ENCODE measurements around the gene C2CD2. TPM values are rescaled to one million over a fixed set of nuclear protein-coding genes. Genes with fewer than 3 reads are reported as not detected.

C2CD2 gene
- polyA plus RNA-seq, 3 donors = 13.6 to 20.2 (median 15.2) TPM

DNA sequence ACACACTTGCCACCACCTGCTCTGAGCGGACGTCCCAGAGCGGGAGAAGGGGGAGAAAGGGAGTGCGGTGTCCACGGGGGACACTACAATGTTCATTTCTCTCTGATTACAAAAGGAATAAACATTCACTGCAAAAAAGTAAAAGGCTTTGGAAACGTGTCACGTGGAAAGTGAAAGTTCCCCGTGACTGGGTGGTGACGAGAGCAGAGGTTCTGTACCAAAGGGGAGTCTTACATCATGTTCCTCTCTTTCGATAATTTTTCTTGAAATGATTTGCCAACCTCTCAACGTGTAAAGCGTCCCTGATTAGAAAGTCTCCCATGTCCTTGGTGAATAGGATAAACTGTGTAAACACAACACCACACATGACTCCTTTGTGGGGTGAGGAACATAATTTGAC, 52.7 kb downstream of the C2CD2 start:
- DNase-seq (ENCODE audit: extremely low read depth in 1 of 11, low read depth in 9 of 11, low spot score in 4 of 11) = no peak

- no peak for DNase-seq (ENCODE audit: extremely low read depth in 1 of 11, low read depth in 9 of 11, low spot score in 4 of 11)
Observed at GRCh38 chr21:41900401-41900800, 53.4 kb downstream of the C2CD2 start.

DNA sequence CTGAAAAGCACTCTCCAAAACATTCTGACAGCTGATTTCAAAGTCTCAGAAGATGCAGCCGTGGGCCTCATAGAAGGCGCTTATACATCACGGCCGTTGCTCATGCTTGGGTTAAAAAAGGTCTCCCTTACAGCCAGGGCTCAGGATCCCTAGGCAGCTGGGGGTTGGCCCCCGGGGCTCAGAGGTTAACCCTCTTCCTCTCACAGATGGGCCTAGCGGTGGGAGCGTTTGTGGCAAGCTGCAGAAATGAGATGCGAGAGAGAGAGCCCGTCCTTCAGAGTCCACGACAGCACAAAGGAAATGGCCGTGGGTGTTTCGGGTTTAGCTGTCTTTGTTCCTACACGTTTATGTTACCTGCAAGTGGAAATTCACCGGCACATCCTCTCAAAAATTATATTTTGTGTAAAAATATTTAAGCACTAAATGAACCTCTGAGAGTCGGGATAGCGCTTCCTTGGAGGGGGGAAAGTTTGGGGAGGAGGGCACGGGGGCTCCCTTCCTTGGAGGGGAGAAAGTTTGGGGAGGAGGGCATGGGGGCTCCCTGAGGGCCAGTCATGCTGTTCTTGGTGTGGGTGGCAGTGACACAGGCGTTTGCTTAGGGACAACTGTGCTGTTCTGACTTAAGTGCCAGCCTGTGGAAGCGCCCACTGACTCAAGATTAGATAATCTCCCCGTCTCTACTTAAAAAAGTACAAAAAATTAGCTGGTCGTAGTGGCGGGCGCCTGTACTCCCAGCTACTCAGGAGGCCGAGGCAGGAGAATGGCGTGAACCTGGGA, 54.2 kb downstream of the C2CD2 start:
- no peak for DNase-seq (ENCODE audit: extremely low read depth in 1 of 11, low read depth in 9 of 11, low spot score in 4 of 11)

DNA sequence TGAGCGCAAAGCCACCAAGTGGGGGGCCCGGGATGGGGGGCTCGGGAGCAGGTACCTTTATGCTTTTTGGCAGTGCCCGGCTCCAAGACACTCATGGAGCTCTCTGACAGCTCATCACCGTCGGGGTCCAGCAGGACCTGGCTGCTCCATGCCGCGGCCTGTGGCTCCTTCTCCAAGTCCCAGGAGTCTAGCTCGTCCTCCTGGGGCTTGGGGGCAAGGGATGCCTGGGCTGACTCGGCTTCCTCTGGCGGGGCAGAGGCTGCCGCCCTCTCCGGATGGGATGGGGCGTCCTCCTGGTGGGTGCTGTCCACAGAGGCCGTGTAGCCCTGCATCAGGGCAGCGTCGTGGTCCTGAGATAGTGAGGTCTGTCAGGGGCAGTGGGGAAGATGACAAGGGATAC, 54.8 kb downstream of the C2CD2 start:
- no peak for DNase-seq (ENCODE audit: extremely low read depth in 1 of 11, low read depth in 9 of 11, low spot score in 4 of 11)

DNA sequence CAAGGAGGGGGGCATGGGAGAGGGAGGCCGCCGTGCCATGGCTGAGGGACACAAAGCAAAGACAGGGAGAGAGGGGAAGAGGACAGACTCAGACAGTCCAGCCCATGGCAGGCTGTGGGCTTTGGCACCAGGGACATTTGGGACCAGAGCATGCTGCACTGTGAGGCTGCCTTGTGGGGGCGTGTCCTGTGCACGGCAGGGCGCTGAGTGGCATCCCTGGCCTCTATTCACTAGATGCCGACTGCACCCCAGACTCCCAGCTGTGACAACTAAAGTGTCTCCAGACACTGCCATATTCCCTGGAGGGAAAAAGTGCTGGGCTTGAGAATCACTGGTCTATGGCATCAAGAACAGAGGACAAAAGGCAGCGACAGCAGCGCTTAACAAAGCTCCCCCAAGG, 56.1 kb downstream of the C2CD2 start:
- DNase-seq (ENCODE audit: extremely low read depth in 1 of 11, low read depth in 9 of 11, low spot score in 4 of 11) = no peak

DNA sequence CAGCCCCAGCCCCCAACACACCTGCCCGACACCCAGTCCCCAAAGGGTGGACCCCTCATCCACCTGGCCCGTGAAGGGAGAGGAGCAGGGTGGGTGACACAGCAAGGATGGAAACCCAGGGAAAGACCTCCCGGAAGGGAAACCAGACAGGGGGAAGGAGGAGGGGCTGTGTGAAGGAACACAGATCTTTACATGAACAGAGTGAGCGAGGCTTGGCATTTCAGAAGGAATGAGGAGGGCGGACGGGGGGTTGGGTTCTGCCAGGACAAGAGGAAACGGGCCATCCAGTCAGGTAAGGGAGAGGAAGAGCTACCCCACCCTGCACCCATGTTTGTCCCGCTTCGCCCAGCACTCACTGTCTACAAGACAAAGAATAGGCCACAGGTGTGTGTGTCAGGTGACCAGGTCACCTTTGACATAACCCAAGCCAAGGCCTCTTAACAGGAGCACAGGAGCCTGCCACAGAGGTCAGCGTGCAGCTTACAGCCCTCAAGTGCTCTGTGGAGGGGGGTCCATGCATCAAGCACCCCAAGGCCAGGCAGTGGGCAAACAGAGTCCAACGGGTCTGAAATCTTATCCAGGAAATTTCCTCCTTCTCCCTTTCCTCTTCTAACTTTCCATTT, 56.7 kb downstream of the C2CD2 start:
- DNase-seq (ENCODE audit: extremely low read depth in 1 of 11, low read depth in 9 of 11, low spot score in 4 of 11) = no peak

DNA sequence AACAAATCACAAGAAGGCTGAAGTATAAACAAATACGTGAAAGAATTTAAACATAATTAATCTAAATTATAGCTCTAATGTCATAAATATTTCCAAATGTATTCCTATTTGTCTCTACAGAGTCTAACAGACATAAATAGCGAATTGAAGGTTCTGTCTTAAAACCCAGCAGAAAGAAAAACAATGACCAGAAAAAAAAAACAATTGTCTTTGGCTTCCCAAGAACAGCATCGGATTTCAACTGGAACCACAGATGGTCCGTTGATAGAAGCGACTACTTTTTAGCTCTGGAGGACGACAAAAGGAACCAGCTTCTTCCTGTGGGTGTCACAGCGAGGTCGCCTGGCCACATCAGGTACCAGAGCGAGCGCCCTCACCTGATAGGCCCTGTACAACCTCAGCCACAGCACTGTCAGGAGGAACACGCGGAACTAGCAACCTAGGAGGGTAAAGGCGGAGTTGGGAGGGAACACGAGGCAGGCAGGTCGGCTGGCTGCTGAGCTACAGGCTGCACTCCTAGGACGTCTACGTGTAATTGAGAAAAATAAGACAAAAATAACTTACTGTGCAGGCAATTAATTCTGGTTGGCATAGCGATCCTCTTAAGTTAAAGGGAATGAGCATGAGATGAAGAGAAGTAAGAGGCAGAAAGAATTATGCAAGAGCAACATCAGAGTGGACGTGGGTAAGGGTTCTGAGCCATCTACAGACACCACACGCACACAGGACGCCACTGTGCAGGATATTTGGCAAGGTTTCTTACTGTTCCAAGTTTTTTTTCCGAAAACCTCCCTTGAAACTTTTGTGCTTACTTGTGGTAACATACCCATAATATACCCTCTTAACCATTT, 58.0 kb downstream of the C2CD2 start:
- no peak for DNase-seq (ENCODE audit: extremely low read depth in 1 of 11, low read depth in 9 of 11, low spot score in 4 of 11)

GRCh38 chr21:41894922-41895557, 58.8 kb downstream of the C2CD2 start:
- no peak for DNase-seq (ENCODE audit: extremely low read depth in 1 of 11, low read depth in 9 of 11, low spot score in 4 of 11)

- DNase-seq (ENCODE audit: extremely low read depth in 1 of 11, low read depth in 9 of 11, low spot score in 4 of 11) = no peak
Observed at GRCh38 chr21:41894511-41894910, 59.3 kb downstream of the C2CD2 start.

DNA sequence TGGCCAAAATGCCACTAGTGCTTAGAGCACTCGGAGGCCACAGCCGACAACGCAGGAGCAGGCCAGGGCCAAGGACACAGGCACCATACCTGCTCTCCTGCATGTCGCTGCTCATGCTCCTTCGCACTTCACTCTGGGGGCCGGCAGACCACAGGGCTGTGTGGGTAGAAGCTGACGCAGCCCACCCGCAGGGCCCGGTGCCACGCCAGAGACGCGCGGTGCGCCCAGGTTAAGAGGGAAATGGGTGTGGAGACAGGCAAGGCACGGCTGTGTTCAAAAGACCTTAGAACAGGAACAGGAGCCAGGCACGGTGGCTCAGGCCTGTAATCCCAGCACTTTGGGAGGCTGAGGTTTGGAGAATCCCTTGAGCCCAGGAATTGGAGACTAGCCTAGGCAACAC, 61.1 kb downstream of the C2CD2 start:
- no peak for DNase-seq (ENCODE audit: extremely low read depth in 1 of 11, low read depth in 9 of 11, low spot score in 4 of 11)

DNA sequence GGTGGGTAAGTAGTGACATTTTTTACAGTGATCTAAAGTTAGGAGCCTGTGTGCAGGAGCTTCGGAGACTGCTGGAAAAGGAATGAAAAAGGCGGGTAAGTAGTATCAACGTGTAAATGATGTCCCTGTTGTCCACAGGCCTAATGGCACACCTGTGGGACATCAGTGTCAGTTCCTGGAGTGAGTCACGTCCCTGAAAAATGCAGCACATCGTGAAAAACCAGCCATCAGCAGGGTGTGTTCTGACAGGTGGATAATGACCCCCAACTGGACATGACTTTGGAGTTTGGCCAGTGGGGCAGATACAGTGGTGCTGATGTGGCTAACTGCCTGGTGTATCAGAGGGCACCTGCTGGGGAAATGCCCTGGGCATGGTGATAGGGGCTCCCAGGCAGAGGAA, 62.7 kb downstream of the C2CD2 start:
- no peak for DNase-seq (ENCODE audit: extremely low read depth in 1 of 11, low read depth in 9 of 11, low spot score in 4 of 11)

DNA sequence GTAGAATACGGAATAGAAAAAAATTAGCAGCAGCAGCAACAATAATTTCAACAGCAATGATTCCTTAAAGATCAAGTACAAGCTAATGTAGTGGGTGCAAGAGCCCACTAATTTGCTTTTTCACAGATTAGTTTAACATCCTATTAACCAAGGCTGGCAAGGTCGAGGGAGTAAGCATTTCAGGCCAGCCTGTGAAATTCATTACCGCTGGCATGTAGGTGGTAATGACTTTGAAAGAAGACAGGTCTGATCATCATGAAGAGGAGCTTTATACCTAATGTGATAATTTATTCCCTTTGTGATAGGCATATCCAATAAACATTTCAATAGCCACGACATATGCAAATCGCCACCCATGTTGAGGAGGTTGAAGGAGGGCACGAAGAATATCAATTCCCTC, 63.5 kb downstream of the C2CD2 start:
- DNase-seq (ENCODE audit: extremely low read depth in 1 of 11, low read depth in 9 of 11, low spot score in 4 of 11) = no peak

DNA sequence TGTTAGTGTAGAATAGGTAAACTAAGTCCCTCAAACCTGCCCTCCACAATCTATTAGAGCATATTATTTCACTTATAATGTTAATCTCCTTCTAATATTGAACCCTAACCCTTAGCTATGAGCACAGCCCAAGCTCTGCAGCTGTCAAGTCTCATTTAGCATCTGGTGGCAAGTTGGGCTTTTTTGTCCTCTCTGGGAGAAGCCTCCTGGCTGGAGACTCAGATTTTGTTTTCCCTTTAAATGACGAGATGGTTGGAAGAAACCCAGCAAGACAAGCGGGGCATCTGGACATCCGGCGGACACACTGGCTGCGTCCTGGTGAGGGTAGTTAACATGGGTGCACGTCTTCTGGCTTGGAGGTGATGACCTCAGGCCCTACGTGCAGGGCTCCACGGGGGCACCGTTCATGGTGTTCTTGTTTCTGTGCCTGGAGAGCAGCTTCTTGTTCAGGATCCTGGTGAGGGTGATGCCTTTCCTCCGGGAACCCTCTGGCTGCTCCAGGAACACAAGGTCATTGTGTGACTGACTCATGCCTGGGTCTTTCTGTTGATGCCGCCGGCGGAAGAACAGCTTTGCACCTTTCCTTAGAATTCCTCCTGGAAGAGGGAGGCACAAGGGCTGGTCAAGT, 65.0 kb downstream of the C2CD2 start:
- no peak for DNase-seq (ENCODE audit: extremely low read depth in 1 of 11, low read depth in 9 of 11, low spot score in 4 of 11)

DNA sequence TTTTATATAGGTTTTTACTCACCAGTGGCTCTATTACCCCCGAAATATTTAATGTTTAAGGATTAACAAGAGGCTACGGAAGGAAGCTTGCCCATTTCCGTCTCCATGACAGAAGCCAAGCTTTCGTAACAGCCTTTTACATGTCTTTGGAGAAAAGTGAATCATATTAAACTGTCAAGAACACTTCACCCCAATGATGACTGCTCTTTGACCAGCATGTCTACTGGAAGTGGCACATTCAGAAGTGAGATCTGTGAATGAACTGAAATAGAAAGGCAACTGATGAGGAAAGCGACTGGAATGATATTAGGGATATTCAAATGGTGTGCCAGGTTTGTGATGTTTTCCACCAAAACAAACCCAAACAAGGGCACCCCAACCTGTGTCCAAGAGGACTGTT, 66.2 kb downstream of the C2CD2 start:
- no peak for DNase-seq (ENCODE audit: extremely low read depth in 1 of 11, low read depth in 9 of 11, low spot score in 4 of 11)

GRCh38 chr21:41886328-41886727, 67.5 kb downstream of the C2CD2 start:
- DNase-seq (ENCODE audit: extremely low read depth in 1 of 11, low read depth in 9 of 11, low spot score in 4 of 11) = no peak

- peak in 2 of 11 donors; percentile 28 to 51 for DNase-seq (ENCODE audit: extremely low read depth in 1 of 11, low read depth in 9 of 11, low spot score in 4 of 11)
Observed at GRCh38 chr21:41885341-41886024, 68.3 kb downstream of the C2CD2 start.

GRCh38 chr21:41884501-41885030, 69.3 kb downstream of the C2CD2 start:
- no peak for DNase-seq (ENCODE audit: extremely low read depth in 1 of 11, low read depth in 9 of 11, low spot score in 4 of 11)

DNA sequence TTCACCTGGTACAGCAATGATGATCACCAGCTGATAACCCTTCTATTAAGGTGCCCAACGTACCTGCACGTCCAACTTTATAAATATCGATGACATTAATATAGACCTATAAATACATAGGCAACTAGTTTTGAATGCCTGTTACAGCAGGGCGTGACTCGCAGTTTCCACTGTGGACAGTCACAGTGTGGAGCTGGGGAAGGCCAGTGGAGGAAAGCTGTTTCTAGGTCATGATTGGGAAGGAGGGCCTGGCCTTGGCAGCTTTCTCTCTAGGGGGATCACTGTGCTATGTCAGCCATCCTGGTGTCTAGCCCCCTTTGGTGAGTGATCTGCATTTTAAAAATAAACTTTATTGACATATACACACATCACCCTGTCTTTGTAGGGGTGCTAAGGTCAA, 70.2 kb downstream of the C2CD2 start:
- DNase-seq (ENCODE audit: extremely low read depth in 1 of 11, low read depth in 9 of 11, low spot score in 4 of 11) = no peak
